Right lung (tissue), 10 donors: Measurements from ENCODE around the gene TNFAIP1. TPM values are rescaled to one million over a fixed set of nuclear protein-coding genes. Genes with fewer than 3 reads are reported as not detected.
"Not testable (repeated sequence)": the region's sequence is repeated elsewhere in the genome, so short reads cannot be mapped to it uniquely, and the experiment has no call there.

Experiments
- DNase-seq, 2 donors: peaks; one replicate each; pipeline ENCODE4 v3.0.0-alpha.2; 2013
- long read RNA-seq, 8 donors: transcript quantifications; one replicate each; lab custom pipeline, GENCODE V29; 2026
- polyA plus RNA-seq, 5 donors: library from polyadenylated mRNA; unstranded; fragments of 120-200 nt; gene quantifications; one replicate each; pipeline versions ENCODE4 v1.2.1 to v1.2.3, GENCODE V29; 2013; ENCODE audit warnings: inconsistent platforms in 1 of 5, low replicate concordance in 1 of 5; ENCODE audit not compliant: insufficient read length in 5 of 5, insufficient read depth in 1 of 5

The TNFAIP1 gene
- 10 to 100 TPM; 32.2 to 42.1 (median 36.2) TPM for polyA plus RNA-seq
- long read RNA-seq, donor 1, transcript TNFAIP1-201 (7 exons, 3,627 nt), result major isoform, 6 of 6 reads
- long read RNA-seq, donor 1, partial matches to known transcripts, result 0 of 6 reads
- long read RNA-seq, donor 1, other reads (novel, unspliced or antisense), result 0 of 6 reads
- long read RNA-seq, donor 2, transcript TNFAIP1-201 (7 exons, 3,627 nt), result major isoform, 6 of 23 reads
- long read RNA-seq, donor 2, partial matches to known transcripts, result 0 of 23 reads
- long read RNA-seq, donor 2, other reads (novel, unspliced or antisense), result 17 of 23 reads
- long read RNA-seq, donor 3, transcript TNFAIP1-201 (7 exons, 3,627 nt), result major isoform, 6 of 34 reads
- long read RNA-seq, donor 3, partial matches to known transcripts, result 5 of 34 reads
- long read RNA-seq, donor 3, other reads (novel, unspliced or antisense), result 23 of 34 reads
- long read RNA-seq, donor 4, partial matches to known transcripts, result 0 of 17 reads
- long read RNA-seq, donor 4, other reads (novel, unspliced or antisense), result 13 of 17 reads
- long read RNA-seq, donor 5, transcript TNFAIP1-201 (7 exons, 3,627 nt), result major isoform, 11 of 11 reads
- long read RNA-seq, donor 5, partial matches to known transcripts, result 0 of 11 reads
- long read RNA-seq, donor 5, other reads (novel, unspliced or antisense), result 0 of 11 reads
- long read RNA-seq, donor 6, transcript TNFAIP1-201 (7 exons, 3,627 nt), result major isoform, 12 of 48 reads
- long read RNA-seq, donor 6, partial matches to known transcripts, result 12 of 48 reads
- long read RNA-seq, donor 6, other reads (novel, unspliced or antisense), result 23 of 48 reads
- long read RNA-seq, donor 7, transcript TNFAIP1-201 (7 exons, 3,627 nt), result major isoform, 9 of 9 reads
- long read RNA-seq, donor 7, partial matches to known transcripts, result 0 of 9 reads
- long read RNA-seq, donor 7, other reads (novel, unspliced or antisense), result 0 of 9 reads
- long read RNA-seq, donor 8, partial matches to known transcripts, result 0 of 3 reads
- long read RNA-seq, donor 8, other reads (novel, unspliced or antisense), result 0 of 3 reads

GRCh38 chr17:28335201-28335958 is at the start of gene TNFAIP1, which contains the start of gene IFT20:
Gene TNFAIP1 (plus strand): TSS chr17:28335761. CDS start chr17:28339522, 3,761 bp downstream.
Gene IFT20 (minus strand): TSS chr17:28335472. CDS start chr17:28331985, 3,487 bp downstream.
- DNase-seq, result peak; percentile 99

DNA sequence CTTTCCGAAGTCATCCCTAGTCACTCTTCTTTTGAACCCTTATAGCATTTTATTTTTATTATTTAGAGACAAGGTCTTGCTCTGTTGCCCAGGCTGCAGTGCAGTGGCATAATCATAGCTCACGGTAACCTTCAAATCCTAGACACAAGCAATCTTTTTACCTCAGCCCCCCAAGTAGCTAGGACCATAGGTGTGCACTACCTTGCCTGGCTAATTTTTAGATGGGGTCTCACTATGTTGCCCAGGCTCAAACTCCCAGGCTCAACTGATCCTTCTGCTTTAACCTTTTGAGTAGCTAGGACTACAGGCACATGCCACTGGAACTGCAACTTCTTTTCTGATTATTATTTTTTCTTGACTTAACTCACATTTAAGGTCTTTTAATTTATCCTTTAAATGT is 49.6 kb upstream of the TNFAIP1 start:
- no peak for DNase-seq

- no peak for DNase-seq
These were observed 44.9 kb upstream of the TNFAIP1 start for GRCh38 chr17:28290703-28291102.

- no peak for DNase-seq
These were observed 43.7 kb upstream of the TNFAIP1 start for GRCh38 chr17:28291780-28292330.

DNA sequence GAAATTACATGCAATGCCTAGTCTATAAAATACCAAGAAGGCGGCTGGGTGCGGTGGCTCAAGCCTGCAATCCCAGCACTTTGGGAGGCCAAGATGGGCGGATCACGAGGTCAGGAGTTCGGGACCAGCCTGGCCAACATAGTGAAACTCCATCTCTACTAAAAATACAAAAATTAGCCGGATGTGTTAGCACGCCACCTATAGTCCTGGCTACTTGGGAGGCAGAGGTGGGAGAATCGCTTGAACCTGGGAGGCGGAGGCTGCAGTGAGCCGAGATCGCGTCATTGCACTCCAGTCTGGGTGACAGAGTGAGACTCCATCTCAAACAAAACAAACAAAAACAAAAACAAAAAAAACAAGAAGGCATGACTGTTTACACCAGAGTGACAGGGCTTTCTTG is 42.7 kb upstream of the TNFAIP1 start:
- not testable (repeated sequence) for DNase-seq

DNA sequence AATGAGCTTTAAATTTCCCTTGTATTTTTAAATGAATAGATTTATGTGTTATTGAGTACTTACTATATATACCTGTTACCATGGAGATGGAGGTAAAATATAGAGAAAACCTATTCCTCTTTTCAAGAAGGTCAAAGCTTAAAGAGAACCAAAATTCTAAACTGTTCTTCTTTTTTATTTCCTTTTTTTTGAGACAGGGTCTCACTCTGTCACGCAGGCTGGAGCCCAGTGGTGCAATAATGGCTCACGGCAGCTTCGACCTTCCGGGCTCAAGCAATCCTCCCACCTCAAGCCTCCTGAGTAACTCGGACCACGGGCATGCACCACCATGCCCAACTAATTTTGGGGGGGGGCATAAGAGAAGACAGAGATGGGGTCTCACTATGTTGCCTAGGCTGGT is 41.6 kb upstream of the TNFAIP1 start:
- DNase-seq, result no peak

DNA sequence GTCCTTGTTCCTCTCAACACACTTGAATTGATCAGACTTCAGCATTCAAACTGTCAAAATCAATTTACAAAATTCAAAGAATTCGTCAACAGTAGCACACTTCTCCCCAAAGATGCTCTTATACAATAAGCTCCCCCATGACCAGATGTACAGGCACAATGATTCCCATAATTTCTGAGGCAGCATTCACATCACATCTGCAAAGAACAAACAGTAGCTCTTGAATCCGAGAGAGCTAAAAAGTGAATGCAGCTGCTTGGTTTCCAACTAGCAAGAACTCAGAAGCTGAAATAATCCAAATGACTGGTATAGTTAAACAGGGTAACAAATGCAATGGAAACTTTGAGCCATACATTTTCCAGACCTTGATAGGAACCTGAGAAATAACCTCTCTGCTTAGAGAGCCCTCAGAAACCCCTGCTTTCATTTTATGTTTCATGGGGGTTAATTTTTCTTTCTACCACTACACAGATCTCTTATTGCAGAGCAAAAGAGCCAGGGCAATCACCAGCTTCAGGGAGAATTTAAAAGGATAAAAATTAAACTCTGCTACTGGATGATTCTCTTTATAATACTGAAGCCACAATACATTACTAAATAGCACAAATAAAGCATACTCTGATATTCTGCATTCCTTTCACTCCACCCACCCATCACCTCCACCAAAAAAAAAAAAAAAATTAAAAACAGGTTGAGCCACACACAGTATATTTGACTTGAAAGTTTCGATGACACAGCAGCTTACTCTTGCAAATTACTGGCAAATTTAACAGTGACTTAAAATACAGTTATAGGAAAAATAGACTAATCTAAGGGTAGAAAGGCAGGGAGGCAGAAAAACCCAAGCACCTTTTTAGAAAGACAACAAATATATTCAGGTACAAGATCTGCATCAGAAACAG is 39.6 kb upstream of the TNFAIP1 start:
- no peak for DNase-seq

GRCh38 chr17:28298449-28298848 is 37.1 kb upstream of the TNFAIP1 start:
- no peak for DNase-seq

- no peak for DNase-seq
These were observed 28.6 kb upstream of the TNFAIP1 start for GRCh38 chr17:28306954-28307401.

DNA sequence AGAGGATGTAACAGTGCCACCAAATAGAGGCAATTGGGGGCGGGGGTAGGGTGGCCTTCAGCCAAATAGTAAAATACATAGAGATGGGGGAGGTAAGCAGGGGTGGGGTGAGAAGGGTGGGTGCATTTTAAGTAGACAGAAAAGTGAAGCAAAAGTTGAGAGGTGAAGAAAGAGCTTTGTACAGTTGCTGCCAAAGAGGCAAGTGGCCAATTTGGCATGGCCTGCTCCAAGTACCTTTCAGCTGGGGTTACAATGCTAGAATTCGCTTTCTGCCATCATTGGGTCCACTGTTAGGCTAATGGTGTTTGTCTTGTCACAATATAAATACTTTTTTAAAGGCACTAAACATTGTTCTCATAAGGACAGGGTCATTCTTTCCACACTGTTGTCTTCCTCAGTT is 21.7 kb upstream of the TNFAIP1 start:
- DNase-seq, result no peak

GRCh38 chr17:28315846-28316705 is 19.5 kb upstream of the TNFAIP1 start:
- DNase-seq, result no peak

- no peak for DNase-seq
These were observed 18.2 kb upstream of the TNFAIP1 start for GRCh38 chr17:28317099-28317965.

DNA sequence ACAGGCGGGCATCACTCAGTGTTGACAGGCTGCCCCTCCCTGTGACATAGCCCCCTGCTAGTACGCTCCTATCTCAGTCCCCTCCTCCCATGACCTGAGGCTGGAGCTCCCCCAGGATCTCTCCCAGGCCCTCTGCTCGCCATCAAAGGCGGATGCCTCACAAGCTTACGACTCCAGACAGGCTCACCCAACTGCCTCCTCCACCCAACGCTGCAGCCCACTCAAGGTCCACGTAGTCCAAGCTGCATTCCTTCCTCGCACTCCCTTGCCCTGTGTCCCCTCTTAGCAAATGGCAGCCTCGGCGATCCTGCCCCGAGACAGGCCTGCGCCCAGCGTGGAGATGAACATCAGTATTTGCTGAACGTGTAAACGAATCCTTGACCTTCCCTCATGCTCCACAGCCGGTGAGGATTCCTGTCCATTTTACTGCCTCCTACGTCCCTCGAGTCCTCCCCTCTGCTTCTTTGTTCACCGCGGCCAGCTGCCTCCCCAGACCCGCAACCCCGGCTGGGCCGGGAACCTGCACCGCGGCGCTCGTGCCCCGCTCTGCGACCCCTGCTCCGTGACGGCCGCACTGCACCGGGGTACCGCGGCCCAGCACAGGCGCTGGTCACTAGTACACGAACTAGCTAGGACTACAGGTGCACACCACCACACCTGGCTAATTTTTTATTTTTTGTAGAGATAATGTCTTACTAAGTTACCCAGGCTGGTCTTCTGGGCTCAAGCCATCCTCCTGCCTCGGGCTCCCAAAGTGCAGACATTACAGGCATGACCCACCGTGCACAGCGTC is 17.4 kb upstream of the TNFAIP1 start:
- no peak for DNase-seq

- DNase-seq, result peak; percentile 93
These were observed 16.6 kb upstream of the TNFAIP1 start, which contains the start of gene TMEM97 for GRCh38 chr17:28318759-28319597. Gene TMEM97 (plus strand): TSS chr17:28319200. CDS start chr17:28319240, 40 bp downstream.

DNA sequence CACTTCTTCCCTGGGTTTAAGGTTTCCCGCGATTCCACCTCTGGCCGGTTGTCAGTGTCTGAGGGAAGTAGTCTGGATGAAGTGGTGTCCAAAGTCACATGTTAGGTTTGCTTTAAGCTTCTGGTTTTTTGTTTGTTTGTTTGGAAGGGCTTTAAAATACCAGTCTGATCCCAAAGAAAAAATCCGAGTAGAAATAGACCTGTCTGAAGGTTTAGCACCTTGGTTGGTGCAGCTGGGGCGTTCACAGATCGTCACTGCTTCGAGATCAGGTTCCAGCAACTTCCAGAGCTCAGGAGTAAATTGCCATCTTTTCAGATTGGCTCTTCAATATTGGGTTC is 16.0 kb upstream of the TNFAIP1 start:
- no peak for DNase-seq
